Upper lobe of left lung (tissue), 4 donors: ENCODE measurements around the gene BTBD2.

Experiments used
- EP300 ChIP-seq, 4 donors: sonication (generic); formaldehyde crosslinking; IDR thresholded peaks; one replicate each; pipeline ENCODE4 v1.5.1; 2017; ENCODE audit warnings: antibody characterized with exemption in 4 of 4, control low read depth in 2 of 4
- POLR2A ChIP-seq, 4 donors: fragments of 450-650 bp; IDR thresholded peaks; one replicate each; pipeline ENCODE4 v1.5.1; 2016 to 2017; ENCODE audit warnings: antibody characterized with exemption in 4 of 4, mild to moderate bottlenecking in 2 of 4
- POLR2AphosphoS5 ChIP-seq, 2 donors: sonication (generic); formaldehyde crosslinking; IDR thresholded peaks; one replicate each; pipeline ENCODE4 v1.5.1; 2017; ENCODE audit warnings: antibody characterized with exemption in 2 of 2
- TF ChIP-seq, protein P1 (sequence below), 6 experiments: fragments of 450-650 bp in 4 of 6; fragments of 200-600 bp in 2 of 6; sonication (generic) in 2 of 6; IDR thresholded peaks; one replicate each; pipeline ENCODE4 v1.5.1; 2016 to 2019; ENCODE audit warnings: antibody characterized with exemption in 6 of 6

- TF ChIP-seq, protein P1, sequence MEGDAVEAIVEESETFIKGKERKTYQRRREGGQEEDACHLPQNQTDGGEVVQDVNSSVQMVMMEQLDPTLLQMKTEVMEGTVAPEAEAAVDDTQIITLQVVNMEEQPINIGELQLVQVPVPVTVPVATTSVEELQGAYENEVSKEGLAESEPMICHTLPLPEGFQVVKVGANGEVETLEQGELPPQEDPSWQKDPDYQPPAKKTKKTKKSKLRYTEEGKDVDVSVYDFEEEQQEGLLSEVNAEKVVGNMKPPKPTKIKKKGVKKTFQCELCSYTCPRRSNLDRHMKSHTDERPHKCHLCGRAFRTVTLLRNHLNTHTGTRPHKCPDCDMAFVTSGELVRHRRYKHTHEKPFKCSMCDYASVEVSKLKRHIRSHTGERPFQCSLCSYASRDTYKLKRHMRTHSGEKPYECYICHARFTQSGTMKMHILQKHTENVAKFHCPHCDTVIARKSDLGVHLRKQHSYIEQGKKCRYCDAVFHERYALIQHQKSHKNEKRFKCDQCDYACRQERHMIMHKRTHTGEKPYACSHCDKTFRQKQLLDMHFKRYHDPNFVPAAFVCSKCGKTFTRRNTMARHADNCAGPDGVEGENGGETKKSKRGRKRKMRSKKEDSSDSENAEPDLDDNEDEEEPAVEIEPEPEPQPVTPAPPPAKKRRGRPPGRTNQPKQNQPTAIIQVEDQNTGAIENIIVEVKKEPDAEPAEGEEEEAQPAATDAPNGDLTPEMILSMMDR (IDR thresholded peaks at IDR 0.05), result no peak
- no peak for TF ChIP-seq POLR2A (IDR thresholded peaks at IDR 0.05)
- no peak for TF ChIP-seq POLR2AphosphoS5 (IDR thresholded peaks at IDR 0.05)
- no peak for TF ChIP-seq EP300 (IDR thresholded peaks at IDR 0.05)
Measured at GRCh38 chr19:2003874-2004273, 11.6 kb downstream of the BTBD2 start.
